IMR-90 (cell line): Measurements from ENCODE around the gene SURF4. TPM values are rescaled to one million over a fixed set of nuclear protein-coding genes. Genes with fewer than 3 reads are reported as not detected.

Experiments used
- ATAC-seq: fragments of 200-7000 bp; cut with Tn5 transposase; 2 replicates; pipeline ENCODE4 v1.9.1; 2020; ENCODE audit warnings: low read depth, mild to moderate bottlenecking, moderate library complexity
- BruUV-seq: library from RNA; stranded (reverse); fragments of 400-500 nt; replicated peaks from 2 replicates; lab custom pipeline; 2021; lab: Mats Ljungman, UMichigan
- CTCF ChIA-PET: fragments of 300-600 bp; formaldehyde crosslinking; extraction: SDS; loops from one replicate; lab custom pipeline; 2021; ENCODE audit warnings: antibody characterized with exemption; lab: Yijun Ruan, JAX
- POLR2A ChIA-PET: fragments of 300-600 bp; sonication (Branson Sonifier 250); formaldehyde crosslinking; loops from one replicate; lab custom pipeline; 2022; ENCODE audit warnings: antibody characterized with exemption; ENCODE audit not compliant: unreplicated experiment; lab: Charles Lee
- DNase-seq: peaks from one replicate; pipeline ENCODE4 v3.0.0; 2013
- H2AFZ ChIP-seq: replicated peaks from 2 replicates; pipeline ENCODE3; 2013; ENCODE audit warnings: low read length, mild to moderate bottlenecking; ENCODE audit not compliant: poor library complexity
- H2AK5ac ChIP-seq: 2 replicates; pipeline ENCODE4 v1.6.1; 2013; ENCODE audit warnings: low read depth, low read length, inconsistent platforms
- H2AK9ac ChIP-seq: replicated peaks from 2 replicates; pipeline ENCODE3; 2013; ENCODE audit warnings: mild to moderate bottlenecking, low read depth, low read length, moderate library complexity; ENCODE audit not compliant: poor library complexity
- H2BK120ac ChIP-seq: 2 replicates; pipeline ENCODE4 v1.6.1; 2013; ENCODE audit warnings: low read depth, low read length, inconsistent platforms
- H2BK15ac ChIP-seq: 3 replicates; pipeline ENCODE4 v1.6.1; 2013; ENCODE audit warnings: low read depth, low read length, inconsistent platforms
- H2BK20ac ChIP-seq: 2 replicates; pipeline ENCODE4 v1.6.1; 2013; ENCODE audit warnings: low read depth, mild to moderate bottlenecking, inconsistent platforms, low read length, moderate library complexity
- H2BK5ac ChIP-seq: 2 replicates; pipeline ENCODE4 v1.6.1; 2013; ENCODE audit warnings: mild to moderate bottlenecking, low read depth, low read length, inconsistent platforms; ENCODE audit not compliant: poor library complexity, severe bottlenecking
- H3K14ac ChIP-seq: replicated peaks from 2 replicates; pipeline ENCODE4 v1.6.1; 2013; ENCODE audit warnings: low read depth, low read length, inconsistent platforms
- H3K18ac ChIP-seq: 2 replicates; pipeline ENCODE4 v1.6.1; 2013; ENCODE audit warnings: low read depth, low read length, control low read depth
- H3K23ac ChIP-seq: 2 replicates; pipeline ENCODE4 v1.6.1; 2013; ENCODE audit warnings: low read depth, low read length, inconsistent platforms
- H3K27ac ChIP-seq: 2 replicates; pipeline ENCODE4 v1.5.1; 2013; ENCODE audit warnings: mild to moderate bottlenecking, control low read depth, low read length; ENCODE audit not compliant: insufficient read depth
- H3K27me3 ChIP-seq: 2 replicates; pipeline ENCODE4 v1.6.1; 2013; ENCODE audit warnings: low read length; ENCODE audit not compliant: control insufficient read depth, insufficient read depth
- H3K36me3 ChIP-seq: 2 replicates; pipeline ENCODE4 v1.6.1; 2013; ENCODE audit warnings: low read length, mixed read lengths; ENCODE audit not compliant: control insufficient read depth, insufficient read depth
- H3K4ac ChIP-seq: 2 replicates; pipeline ENCODE4 v1.6.1; 2013; ENCODE audit warnings: low read depth, low read length, inconsistent platforms
- H3K4me1 ChIP-seq: 2 replicates; pipeline ENCODE4 v1.6.1; 2013; ENCODE audit warnings: low read length, mixed read lengths; ENCODE audit not compliant: control insufficient read depth, insufficient read depth
- H3K4me2 ChIP-seq: 2 replicates; pipeline ENCODE4 v1.6.1; 2013; ENCODE audit warnings: low read depth, mild to moderate bottlenecking, control low read depth, low read length, moderate library complexity
- H3K4me3 ChIP-seq: 2 replicates; pipeline ENCODE4 v1.5.1; 2013; ENCODE audit warnings: low read depth, mild to moderate bottlenecking, control low read depth, low read length, moderate library complexity; ENCODE audit not compliant: insufficient read depth
- H3K56ac ChIP-seq: 2 replicates; pipeline ENCODE4 v1.6.1; 2013; ENCODE audit warnings: low read length, inconsistent platforms; ENCODE audit not compliant: insufficient read depth; ENCODE audit errors: extremely low read depth
- H3K79me1 ChIP-seq, 2 experiments: 2 replicates each; pipeline ENCODE4 v1.6.1; 2013; ENCODE audit warnings: low read length in 2 of 2, inconsistent platforms in 1 of 2, low read depth in 1 of 2
- H3K9ac ChIP-seq: 2 replicates; pipeline ENCODE4 v1.6.1; 2013; ENCODE audit warnings: low read depth, low read length, control low read depth
- H3K9me1 ChIP-seq: 2 replicates; pipeline ENCODE4 v1.6.1; 2013; ENCODE audit warnings: low read length, inconsistent platforms; ENCODE audit not compliant: insufficient read depth
- H3K9me3 ChIP-seq: 2 replicates; pipeline ENCODE4 v1.6.1; 2013; ENCODE audit warnings: low read length; ENCODE audit not compliant: control insufficient read depth, insufficient read depth
- H4K20me1 ChIP-seq: 2 replicates; pipeline ENCODE4 v1.6.1; 2013; ENCODE audit warnings: low read length, inconsistent platforms; ENCODE audit not compliant: insufficient read depth
- H4K5ac ChIP-seq: 2 replicates; pipeline ENCODE4 v1.6.1; 2013; ENCODE audit warnings: mild to moderate bottlenecking, low read depth, low read length, control low read depth
- H4K8ac ChIP-seq, 2 experiments: 2 replicates each; pipeline ENCODE4 v1.6.1; 2013; ENCODE audit warnings: low read depth in 2 of 2, low read length in 2 of 2, control low read depth in 1 of 2, inconsistent platforms in 1 of 2
- H4K91ac ChIP-seq: 2 replicates; pipeline ENCODE4 v1.6.1; 2013; ENCODE audit warnings: low read depth, low read length, inconsistent platforms; ENCODE audit not compliant: insufficient read depth
- CEBPB ChIP-seq: IDR thresholded peaks from 2 replicates; pipeline ENCODE4 v1.6.1; 2012; ENCODE audit warnings: low read depth, low read length, improper control_type of control experiment
- CHD1 ChIP-seq: IDR thresholded peaks from 2 replicates; pipeline ENCODE4 v1.6.1; 2012; ENCODE audit warnings: low read depth, low read length, improper control_type of control experiment
- ELK1 ChIP-seq: fragments of 150-350 bp; IDR thresholded peaks from 2 replicates; pipeline ENCODE4 v1.6.1; 2016; ENCODE audit warnings: low read depth, mild to moderate bottlenecking, low read length, moderate library complexity, borderline replicate concordance
- FOS ChIP-seq: fragments of 150-350 bp; IDR thresholded peaks from 2 replicates; pipeline ENCODE4 v1.6.1; 2016; ENCODE audit warnings: low read depth, low read length
- MAZ ChIP-seq: IDR thresholded peaks from 2 replicates; pipeline ENCODE4 v1.6.1; 2012; ENCODE audit warnings: low read depth, mild to moderate bottlenecking, low read length, improper control_type of control experiment, moderate library complexity, borderline replicate concordance
- MXI1 ChIP-seq: IDR thresholded peaks from 2 replicates; pipeline ENCODE4 v1.6.1; 2012; ENCODE audit warnings: low read depth, mild to moderate bottlenecking, low read length, moderate library complexity, borderline replicate concordance
- NFE2L2 ChIP-seq: fragments of 150-350 bp; IDR thresholded peaks from 2 replicates; pipeline ENCODE4 v1.6.1; 2016; ENCODE audit warnings: low read depth, mild to moderate bottlenecking, low read length
- POLR2A ChIP-seq: IDR thresholded peaks from 2 replicates; pipeline ENCODE4 v1.6.1; 2012; ENCODE audit warnings: mild to moderate bottlenecking, low read depth, low read length
- RAD21 ChIP-seq: IDR thresholded peaks from 2 replicates; pipeline ENCODE4 v1.6.1; 2012; ENCODE audit warnings: low read length, improper control_type of control experiment
- RCOR1 ChIP-seq: IDR thresholded peaks from 2 replicates; pipeline ENCODE4 v1.6.1; 2012; ENCODE audit warnings: mild to moderate bottlenecking, low read length, improper control_type of control experiment; ENCODE audit not compliant: insufficient replicate concordance
- SMC3 ChIP-seq: fragments of 150-350 bp; IDR thresholded peaks from 2 replicates; pipeline ENCODE4 v1.6.1; 2016; ENCODE audit warnings: low read depth, mild to moderate bottlenecking, antibody characterized with exemption, low read length, moderate library complexity
- USF2 ChIP-seq: fragments of 150-350 bp; IDR thresholded peaks from 2 replicates; pipeline ENCODE4 v1.6.1; 2017; ENCODE audit warnings: mild to moderate bottlenecking, antibody characterized with exemption, low read length, low read depth
- WGBS, 2 experiments: methylation state at CpG; one replicate each; pipeline versions ENCODE4 v1.1.5 to v1.1.7; 2013; ENCODE audit warnings: missing lambda C conversion rate in 2 of 2; ENCODE audit not compliant: insufficient read length in 1 of 2; ENCODE audit errors: extremely low coverage in 2 of 2; 5-methylcytosine and 5-hydroxymethylcytosine counted together
- dilution Hi-C: fragments of 300-500 bp; cut with HindIII; formaldehyde crosslinking; loops from one replicate; pipeline ENCODE4 v1.14.3; 2018; ENCODE audit warnings: low sequenced_read_pairs; ENCODE audit not compliant: unreplicated experiment
- in situ Hi-C: fragments of 300-500 bp; cut with MboI; formaldehyde crosslinking; loops from 3 replicates; pipeline ENCODE4 v1.14.3; 2019; ENCODE audit warnings: low sequenced_read_pairs, inconsistent platforms, mixed read lengths
- intact Hi-C: fragments of 100-400 bp; cut with micrococcal nuclease; formaldehyde crosslinking; loops from 2 replicates; pipeline ENCODE4 v1.10.0; 2022
- polyA plus RNA-seq, 3 experiments: library from polyadenylated mRNA; depleted of rRNA; stranded (reverse); fragments of >200 nt; gene quantifications; 2 replicates each; pipeline ENCODE4 v1.2.3, GENCODE V29; 2012; ENCODE audit warnings: low replicate concordance in 1 of 3
- total RNA-seq: library from RNA; depleted of rRNA; stranded (reverse); fragments of >200 nt; gene quantifications from 2 replicates; pipeline ENCODE4 v1.2.3, GENCODE V29; 2012

Gene SURF4
- total and polyA plus RNA-seq, 2 of the 4 experiments (the other 2 are of a cell fraction): 307 to 532 TPM

- TF ChIP-seq USF2: no peak
- no peak for TF ChIP-seq CEBPB
Measured at GRCh38 chr9:133379153-133380086, 3.6 kb upstream of the SURF4 start (continued).

GRCh38 chr9:133378408-133378962, 2.6 kb upstream of the SURF4 start:
- Histone ChIP-seq H3K9ac (no peak overlapping the region), H3K23ac (no peak overlapping the region), H2AK9ac (no peak overlapping the region), H3K4me1 (no peaks in the 10 kb centered on the region; the same call in 1 of the 2 replicates), H2AK5ac (no peak overlapping the region), H3K4me3 (no peak overlapping the region), H3K4me2 (no peak overlapping the region), H3K79me1 (peaks cover 0 to 7% of the 10 kb centered on the region in 2 experiments; a peak in 1 of 4 replicates), H3K36me3 (no peaks in the 10 kb centered on the region), H3K18ac (no peak overlapping the region), H3K9me3 (no peaks in the 10 kb centered on the region), H3K27ac (no peak overlapping the region), H4K5ac (no peak overlapping the region), H2BK120ac (no peak overlapping the region), H3K4ac (no peak overlapping the region), H3K14ac (no peak overlapping the region), H4K20me1 (peaks cover 18% of the 10 kb centered on the region), H3K56ac (no peak overlapping the region), H2AFZ (no peak overlapping the region), H2BK20ac (no peak overlapping the region), H2BK15ac (no peak overlapping the region), H2BK5ac (no peak overlapping the region), H3K27me3 (no peaks in the 10 kb centered on the region), H4K91ac (no peak overlapping the region), H4K8ac (no peak overlapping the region), H3K9me1 (no peaks in the 10 kb centered on the region)
- ATAC-seq (no peak), DNase-seq (no peak)
- CTCF ChIA-PET: no interaction called here
- no TSS peak for BruUV-seq
- POLR2A ChIA-PET: no interaction called here
- dilution Hi-C loops: no loop called here
- intact Hi-C loops: no loop called here
- WGBS, 2 experiments: no CpG with 5 or more reads among the region's 1 CpG
- in situ Hi-C loops: no loop called here
- TF ChIP-seq RAD21 (no peak), CHD1 (no peak), USF2 (no peak), RCOR1 (no peak), NFE2L2 (no peak), MAZ (no peak), CEBPB (no peak), MXI1 (no peak), POLR2A (no peak), FOS (no peak), ELK1 (no peak), SMC3 (no peak)
